LNCaP clone FGC (cell line): ENCODE results near the gene APIP.

Source experiments
- DNase-seq: peaks from one replicate; pipeline ENCODE4 v3.0.0-alpha.2; 2011; ENCODE audit warnings: low read depth
- H3K4me3 ChIP-seq: 2 replicates; pipeline ENCODE4 v1.5.1; 2011; ENCODE audit warnings: mild to moderate bottlenecking, low read depth, low read length, control low read depth
- TF ChIP-seq, protein P1 (sequence below): IDR thresholded peaks from 2 replicates; pipeline ENCODE4 v1.5.1; 2012; ENCODE audit warnings: mild to moderate bottlenecking; ENCODE audit not compliant: control insufficient read depth, insufficient read depth; ENCODE audit errors: extremely low read depth

APIP gene

GRCh38 chr11:34843271-34843670 lies 72.9 kb downstream of the APIP start:
- no peak for DNase-seq
- H3K4me3 ChIP-seq = no peak overlapping the region
- TF ChIP-seq, protein P1, sequence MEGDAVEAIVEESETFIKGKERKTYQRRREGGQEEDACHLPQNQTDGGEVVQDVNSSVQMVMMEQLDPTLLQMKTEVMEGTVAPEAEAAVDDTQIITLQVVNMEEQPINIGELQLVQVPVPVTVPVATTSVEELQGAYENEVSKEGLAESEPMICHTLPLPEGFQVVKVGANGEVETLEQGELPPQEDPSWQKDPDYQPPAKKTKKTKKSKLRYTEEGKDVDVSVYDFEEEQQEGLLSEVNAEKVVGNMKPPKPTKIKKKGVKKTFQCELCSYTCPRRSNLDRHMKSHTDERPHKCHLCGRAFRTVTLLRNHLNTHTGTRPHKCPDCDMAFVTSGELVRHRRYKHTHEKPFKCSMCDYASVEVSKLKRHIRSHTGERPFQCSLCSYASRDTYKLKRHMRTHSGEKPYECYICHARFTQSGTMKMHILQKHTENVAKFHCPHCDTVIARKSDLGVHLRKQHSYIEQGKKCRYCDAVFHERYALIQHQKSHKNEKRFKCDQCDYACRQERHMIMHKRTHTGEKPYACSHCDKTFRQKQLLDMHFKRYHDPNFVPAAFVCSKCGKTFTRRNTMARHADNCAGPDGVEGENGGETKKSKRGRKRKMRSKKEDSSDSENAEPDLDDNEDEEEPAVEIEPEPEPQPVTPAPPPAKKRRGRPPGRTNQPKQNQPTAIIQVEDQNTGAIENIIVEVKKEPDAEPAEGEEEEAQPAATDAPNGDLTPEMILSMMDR = no peak

- no peak overlapping the region for H3K4me3 ChIP-seq
- TF ChIP-seq, protein P1 = 0 out of 2 replicates have a peak, but pooled peaks have one; percentile 25
- no peak for DNase-seq
These were observed 75.3 kb downstream of the APIP start for GRCh38 chr11:34840736-34841386.

DNA sequence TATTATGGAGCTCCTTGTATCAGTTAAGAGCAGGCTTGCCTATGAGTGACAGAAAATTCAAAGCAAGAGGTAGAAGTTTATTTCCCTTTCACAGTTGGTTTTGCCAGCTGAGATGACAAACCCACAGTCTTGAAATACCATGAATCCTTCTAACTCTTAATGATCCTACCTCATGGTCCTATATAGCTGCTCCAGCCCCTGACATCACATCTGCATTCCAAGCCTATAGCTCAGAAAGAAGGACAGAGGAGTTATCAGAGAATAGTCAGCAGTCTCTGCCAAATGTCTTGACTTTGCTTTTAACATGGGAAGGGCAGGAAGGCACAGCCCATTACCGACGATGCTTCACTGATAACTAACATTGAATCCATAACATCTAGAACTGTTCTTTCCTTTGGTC lies 76.2 kb downstream of the APIP start:
- TF ChIP-seq, protein P1 = no peak
- H3K4me3 ChIP-seq = no peak overlapping the region
- DNase-seq = no peak

DNA sequence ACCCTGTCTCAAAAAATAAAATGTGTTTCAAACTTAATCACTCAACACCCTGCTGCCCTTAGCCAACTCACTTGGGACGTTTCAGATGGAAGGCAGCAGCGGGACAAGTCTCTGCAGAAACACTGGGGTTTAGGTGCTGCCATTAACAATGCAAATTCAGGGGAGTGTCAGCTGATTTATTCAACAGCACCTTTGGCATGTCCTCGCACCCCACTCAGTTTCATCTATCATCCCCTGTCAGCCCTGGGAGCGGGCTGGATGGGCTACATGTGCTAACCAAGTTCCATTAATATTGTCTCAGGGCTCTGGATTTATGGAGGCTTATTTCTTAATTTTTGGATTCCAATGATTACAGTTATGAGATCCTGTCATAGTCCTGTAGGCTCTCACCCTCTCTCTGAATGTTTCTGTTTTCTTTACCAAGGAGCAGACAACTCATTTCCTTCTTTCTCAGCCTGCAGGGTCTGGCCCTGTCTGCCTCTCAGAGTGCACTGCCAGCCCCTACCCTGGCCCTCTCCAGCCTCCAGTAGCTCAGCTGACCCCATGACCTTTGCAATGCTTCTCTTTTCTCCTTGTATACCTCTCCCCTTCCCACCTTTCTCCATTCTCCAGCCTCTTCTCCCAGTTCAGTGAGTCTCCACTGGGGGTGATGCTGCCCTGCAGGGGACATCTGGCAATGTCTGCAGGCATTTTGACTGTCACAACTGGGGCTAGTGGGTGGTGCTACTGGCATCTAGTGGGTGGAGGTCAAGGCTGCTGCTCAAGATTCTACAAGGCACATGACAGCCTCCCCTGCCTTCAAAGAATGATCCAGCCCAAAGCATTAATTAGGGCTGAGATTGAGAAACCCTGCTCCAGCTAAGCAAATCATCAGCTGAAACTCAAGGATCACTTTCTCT lies 79.0 kb downstream of the APIP start:
- no peak overlapping the region for H3K4me3 ChIP-seq
- DNase-seq = no peak
- TF ChIP-seq, protein P1 = no peak

- no peak for DNase-seq
- H3K4me3 ChIP-seq = no peak overlapping the region
- TF ChIP-seq, protein P1 = no peak
These were observed 82.6 kb downstream of the APIP start for GRCh38 chr11:34833602-34834001.
